ENCODE results near the gene BGN.

DNA sequence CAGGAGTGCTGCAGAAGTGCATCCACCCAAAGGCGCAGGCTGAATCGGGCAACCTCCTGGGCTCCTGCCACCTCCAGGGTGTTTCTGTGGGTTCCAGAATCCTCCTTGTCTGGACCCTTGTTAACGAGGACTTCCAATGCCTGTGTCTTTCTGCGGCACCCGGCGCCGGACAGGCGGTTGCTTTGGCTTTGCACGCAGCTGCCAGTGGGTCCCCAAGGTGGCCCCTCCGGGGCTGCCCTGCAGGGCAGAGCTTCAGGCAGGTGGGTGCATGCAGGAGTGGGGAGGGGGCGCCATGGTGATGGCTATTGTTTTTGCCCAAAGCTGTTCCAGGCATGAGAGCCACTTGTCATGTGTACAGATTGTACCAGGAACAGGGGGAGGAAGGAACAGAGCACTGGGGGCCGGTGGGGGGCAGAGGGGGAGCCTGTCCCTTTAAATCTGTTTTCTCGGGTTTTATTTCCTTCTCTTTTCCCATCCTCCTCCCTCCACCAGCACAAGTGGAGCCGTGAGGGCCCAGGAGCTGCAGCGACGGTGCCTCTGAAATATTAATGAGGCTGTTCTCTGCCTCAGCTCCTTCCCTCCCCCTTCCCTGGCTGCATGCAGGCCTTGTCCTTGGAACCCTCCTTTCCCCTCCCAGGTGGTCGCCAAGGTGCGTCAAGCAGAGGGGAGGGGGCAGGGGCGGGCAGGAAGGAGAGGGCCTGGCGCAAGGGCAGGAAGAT is 35.8 kb downstream of the BGN start:
- TF ChIP-seq POLR2A (IDR thresholded peaks at IDR 0.05), result no peak
- no peak for TF ChIP-seq CTCF (IDR thresholded peaks at IDR 0.05)
- TF ChIP-seq POLR2AphosphoS5 (IDR thresholded peaks at IDR 0.05), result no peak
